ENCODE results near the gene PTPA.

PTPA gene

DNA sequence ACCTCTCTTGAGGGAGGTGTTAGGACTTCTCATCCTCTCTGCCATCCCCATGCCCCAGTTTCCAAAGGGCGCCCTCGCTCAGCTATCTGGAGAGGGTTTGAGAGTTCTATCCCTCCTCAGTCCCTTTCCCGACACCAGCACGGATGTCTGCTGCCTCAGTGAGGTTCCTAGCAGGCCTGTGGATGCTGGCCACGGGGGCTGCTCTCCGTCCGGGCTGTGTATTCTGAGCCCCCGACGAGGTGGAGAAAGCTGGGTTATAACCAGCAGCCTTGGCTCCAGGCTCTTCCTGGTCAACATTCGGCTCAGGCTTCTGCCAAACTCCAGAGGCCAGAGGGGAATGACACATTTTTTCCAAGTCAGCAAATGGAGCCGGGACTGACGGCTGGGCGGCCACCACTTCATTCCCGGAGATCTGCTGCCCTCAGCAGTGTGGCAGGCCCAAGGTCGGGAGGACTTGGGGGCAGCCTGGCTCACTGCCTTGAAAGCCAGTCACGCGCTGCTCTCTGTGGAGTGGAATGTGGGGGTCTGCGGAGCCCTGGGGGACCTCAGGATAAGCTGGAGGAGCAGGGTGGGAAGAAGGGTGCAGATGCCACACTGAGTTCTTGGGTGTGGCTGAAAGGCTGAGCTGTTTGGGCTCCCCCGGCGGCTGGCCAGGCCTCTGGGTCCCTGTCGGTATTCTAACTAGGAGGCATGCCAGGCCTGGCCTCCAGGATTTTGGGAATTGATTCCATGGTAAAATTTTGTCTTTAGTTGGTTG lies 27.4 kb downstream of the PTPA start:
- DNase-seq = peak; percentile 45

DNA sequence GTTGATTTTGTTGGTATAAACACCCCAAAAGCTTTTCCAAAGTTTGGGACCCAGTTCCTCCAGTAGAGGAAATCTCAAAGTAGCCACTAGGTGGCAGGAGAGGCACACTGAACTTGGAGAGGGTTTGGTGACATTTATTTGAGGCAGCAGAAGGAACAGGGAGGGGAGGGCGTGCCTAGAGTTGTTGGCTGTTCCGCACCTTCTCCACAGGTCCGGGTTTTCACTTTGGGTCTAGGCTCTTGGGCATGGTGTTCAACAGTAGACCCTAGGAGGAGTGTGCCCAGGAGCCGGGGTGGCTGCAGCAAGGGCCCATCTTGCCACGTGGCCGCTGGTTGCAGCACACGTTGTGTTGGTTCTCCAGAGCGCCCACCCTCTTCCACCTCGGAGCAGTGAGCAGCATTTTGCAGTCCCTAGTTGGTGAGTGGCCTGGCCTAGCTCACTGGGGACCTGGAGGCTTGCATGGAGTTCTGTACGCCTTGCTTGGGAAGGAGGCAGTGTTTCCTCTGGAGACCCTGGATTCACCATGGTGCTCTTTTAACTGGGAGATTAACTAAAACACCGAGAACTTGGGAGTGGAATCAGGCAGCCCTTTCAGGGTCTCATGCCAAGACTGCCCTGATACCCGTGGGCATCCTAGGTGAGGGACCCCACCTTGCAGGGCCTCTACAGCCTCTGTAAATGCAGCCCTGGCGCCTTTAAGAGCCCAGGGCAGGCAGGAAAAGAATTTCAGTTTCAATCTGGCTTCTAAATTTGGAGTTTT lies 28.2 kb downstream of the PTPA start:
- DNase-seq = peak; percentile 84

DNA sequence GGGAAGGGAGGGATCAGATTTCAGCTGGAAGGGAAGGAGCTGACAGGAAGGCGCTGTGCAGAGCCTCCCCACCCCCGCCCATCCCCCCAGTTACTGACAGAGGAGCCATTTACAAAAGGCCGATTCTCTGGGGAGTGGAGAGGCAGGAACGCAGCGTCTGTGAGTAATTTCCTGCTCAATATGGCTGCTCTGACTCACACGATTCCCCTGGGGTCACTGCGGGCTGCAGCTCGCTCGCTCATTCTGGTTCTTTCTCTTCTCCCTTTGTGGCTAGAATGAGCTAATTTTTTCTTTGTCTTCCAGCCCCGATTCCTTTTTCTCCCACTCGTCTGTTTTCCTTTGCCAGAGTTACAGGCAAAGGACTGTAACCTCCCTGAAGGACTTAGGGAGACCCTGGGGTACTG lies 28.8 kb downstream of the PTPA start:
- DNase-seq = peak; percentile 98

DNA sequence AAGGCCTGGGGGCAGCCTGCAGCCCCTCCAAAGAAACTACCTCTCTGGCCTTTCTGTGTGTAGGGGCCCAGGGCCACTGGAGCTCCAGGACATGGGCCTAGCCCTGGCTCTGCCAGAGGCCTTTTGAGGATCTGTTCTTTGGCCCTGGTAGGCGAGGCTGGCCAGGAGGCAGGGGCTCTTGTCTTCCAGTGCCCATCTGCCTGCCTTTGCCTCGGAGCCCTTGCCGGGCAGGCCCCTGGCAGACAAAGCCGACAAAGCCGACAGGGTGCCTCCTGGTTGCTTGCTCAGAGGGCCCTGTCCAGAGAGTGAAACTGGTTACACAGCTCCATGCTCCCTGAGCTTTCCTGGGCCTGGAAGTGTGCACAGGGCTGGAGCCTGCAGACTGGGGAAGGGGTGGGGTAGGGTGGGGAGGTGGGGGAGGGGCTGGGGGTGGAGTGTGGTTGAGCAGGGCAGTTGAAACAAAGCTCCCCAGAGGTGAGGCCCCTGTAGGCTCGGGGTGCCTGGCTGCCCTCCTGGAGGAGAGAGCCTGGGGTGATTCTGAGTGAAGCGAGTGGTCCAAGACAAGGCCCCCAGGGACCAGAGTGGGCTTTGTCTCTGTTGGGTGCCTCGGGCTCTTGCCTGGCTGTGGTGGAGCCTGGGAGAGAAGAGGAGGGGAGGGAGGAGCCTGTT lies 29.3 kb downstream of the PTPA start:
- DNase-seq = peak; percentile 38

DNA sequence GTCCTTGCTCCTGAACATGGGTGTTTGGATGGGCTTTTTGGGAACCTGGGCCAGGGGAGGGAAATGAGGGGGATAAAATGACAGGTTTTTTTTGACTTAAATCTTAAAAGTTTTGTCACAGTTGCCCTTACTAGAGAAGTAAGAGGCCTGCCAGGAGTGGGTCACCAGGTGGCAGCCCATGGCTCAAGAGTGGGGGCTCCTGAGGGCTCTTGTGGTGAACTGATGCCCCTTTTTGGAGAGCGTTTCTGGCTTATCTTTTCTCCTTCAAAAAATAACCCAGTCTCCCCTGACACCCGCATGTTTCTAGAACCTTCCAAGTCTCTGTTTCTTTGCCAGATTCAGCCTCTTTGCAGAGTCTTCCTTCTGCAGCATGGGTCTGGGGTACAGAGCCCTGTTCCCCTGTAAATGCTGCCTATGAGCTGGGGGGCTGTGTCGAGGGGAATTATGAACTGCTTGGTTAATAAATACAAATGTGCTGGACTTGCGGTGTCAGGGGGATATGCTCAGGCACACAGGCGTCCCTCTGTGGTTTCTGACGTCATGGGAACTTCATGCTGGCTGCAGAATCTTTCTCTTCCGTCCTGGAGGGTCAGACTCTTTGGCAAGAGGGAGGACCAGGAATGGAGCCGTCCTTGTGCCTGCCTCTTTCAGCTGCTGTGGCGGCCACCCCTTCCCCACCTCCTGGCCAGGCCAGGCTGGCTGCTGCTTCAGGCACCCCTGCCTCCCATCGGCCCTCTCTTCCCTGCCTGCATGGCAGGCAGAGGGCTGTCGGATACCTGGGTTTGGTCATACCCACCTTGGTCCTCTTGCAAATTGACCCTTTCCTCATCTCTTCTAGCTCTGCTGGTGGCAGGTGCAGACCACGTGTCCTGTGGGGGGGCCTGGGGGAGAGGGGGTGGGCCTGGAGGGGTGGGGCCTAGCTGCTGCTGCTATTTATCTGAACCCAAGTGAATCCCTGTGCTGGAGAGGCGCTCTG lies 30.1 kb downstream of the PTPA start:
- DNase-seq = peak; percentile 86

DNA sequence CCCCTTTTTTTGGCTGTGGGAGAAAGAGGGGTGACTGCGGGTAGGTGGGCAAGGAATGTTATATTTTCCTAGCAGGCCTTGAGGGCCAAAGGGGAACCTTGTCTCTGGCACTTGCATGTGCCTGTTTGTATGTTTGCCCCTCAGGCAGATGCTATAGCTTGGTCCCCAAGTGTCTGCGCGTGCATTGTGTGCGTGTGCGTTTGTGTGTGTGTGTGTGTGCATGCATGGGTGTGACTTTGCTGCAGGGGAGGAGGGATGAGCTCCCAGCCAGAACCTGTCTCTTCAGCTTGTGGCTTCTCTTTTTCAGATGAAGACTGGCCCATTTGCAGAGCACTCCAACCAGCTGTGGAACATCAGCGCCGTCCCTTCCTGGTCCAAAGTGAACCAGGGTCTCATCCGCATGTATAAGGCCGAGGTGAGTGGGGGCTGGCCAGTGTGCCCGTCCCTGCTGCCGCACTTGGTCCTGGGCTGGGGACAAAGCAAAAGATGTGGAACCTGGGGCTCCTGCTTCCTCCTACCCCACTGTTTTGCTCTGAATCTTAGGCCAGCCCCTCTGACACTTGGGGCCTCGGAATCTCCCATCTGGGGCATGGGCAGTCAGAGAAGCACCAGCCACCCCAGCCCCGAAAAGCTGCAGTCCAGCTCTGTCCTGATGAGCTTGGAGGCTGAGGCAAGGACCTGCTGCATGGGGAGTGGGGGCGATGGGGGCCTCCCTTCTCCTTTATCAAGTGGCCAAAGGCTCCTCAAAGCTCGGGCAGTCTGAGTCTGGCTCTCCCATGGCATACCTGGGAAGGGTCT lies 31.1 kb downstream of the PTPA start:
- no peak for DNase-seq

DNA sequence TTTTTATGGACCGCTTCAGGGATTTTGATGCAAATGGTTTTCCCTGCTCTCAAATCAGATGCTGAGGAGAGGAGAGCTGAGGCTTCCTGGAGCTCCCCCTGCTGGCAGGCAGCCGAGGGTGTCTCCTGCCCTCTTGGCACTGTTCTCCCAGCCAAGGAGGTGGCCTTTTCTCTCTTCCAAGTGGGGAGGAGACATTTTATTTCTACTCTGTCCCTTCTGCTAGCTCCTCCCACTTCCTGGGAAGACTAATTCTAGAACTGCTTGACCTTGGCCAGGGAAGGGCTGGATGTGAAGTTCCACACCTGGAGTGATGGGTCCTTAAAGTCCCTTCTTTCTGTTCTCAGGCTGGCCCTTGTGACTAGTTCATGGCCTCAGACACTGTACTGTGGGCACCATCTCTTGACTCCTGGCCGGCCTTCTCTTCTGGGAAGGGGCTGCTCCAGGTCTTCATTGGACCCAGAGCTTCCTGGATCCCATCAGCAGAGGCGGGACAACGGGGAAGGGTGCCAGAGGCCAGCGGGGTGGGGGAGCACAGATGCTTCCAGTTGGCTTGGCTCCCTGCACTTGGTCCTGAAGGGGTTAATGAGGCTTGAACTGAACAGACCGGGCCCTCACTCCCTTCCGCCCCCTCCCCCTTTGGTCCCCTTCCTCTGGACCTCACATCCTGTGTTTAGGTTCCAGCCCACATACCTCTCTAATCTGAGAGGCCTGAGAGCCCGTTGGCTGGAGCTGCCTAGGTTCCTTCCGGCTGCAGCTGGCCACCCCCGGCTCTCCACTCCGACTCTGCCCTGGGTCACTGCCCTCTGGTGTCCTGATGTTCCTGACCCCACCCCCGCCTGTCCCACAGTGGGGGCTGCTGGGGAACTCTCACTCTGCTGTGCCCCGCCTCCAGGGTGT lies 32.1 kb downstream of the PTPA start:
- peak; percentile 86 for DNase-seq

DNA sequence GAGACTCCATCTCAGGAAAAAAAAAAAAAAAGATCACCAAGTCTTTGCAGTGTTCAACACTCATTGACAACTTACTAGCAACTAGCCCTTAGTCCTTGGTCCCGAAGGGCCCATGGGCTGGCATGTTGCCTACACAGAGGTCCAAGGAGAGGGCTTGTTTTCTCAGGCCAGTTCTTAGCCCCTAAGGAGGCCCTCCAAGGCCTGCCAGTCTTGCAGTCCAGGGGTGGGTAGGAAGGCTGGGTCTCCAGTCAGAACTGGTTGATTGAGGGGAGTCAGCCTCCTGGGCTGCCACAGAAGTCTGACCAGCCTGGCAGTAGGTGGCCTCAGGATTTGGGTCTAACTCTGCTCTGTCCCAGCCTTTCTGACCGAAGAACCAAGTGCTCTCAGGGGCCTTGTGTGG lies 34.1 kb downstream of the PTPA start:
- no peak for DNase-seq

DNA sequence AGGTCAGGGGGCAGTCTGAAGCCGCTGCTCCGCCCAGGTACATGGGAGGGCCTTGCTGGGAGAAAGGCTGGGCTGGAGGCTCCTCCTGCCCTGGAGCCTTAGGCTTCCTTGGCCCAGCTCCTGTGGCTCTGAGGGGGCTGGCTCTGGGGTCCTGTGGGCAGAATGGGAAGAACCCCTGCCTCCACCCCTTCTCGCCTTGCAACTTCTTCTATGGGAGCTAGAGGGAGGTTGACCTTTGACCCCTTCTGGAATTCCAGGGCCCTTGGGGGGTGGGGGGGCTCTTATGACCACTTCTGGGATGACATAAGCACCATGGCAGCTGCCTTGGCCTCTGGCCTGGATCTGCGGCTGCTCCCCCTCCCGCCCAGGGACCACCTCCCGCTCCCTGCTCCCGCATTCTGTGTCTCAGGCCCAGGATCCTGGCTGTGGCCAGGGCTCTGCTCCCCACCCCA lies 34.7 kb downstream of the PTPA start:
- peak; percentile 43 for DNase-seq

DNA sequence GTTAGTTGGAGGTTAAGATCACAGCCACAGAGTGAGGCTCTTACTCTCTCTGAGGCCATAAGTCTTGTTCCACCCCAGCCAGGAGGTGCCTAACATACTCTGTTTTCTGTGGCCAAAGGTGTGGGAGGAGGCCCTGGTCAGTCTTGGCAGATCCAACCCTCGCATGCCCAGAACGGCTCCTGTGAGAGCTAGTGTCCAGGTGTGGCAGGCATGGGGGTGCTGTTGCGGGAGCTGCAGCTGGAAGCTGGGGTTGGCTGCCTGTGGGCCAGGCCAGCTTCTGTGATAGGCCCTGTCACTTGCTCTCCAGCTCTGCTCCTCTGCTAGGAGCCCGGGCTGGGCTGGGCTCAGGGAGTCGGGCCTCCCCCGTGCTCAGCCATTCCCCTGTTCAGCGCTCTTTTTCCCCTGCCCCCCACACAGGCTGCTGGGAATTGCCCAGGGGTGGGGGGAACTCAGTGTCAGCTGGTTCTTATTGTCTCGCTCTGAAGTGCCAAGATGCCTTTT lies 35.3 kb downstream of the PTPA start:
- no peak for DNase-seq

DNA sequence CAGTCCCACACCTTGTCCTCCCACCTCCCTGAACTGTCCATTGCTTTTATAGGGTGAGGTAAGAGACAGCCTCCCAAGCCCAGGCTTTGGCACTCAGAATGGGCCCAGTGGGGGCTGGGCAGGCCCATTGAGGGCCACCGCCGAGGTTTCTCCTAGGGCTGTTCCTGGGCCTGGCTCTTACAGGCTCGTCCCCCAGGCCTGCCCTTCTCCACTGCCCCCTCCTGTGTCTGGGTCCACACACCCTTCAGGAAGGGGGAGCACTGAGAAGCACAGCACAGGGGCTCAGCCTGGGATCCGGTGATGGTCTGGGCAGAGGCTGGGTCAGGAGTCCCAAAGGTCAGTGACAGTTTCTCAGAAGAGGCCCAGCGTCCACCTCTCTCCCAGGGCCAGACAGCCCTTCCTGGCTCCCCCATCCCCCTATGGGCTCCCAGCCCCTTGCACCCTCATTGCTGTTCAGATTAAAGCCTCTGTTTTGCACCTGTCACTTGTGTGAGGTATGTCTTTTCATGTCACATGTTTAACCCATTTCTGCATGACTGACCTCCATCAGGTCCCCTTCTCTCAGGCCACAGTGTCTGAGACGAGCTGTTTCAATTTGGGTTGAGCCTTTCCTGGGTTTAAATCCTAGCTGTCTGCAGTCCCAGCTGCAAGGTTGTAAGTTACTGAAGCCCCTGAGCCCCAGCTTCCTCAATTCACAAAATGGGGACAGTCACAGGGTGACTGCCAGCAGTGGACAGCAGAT lies 37.4 kb downstream of the PTPA start:
- DNase-seq = no peak

DNA sequence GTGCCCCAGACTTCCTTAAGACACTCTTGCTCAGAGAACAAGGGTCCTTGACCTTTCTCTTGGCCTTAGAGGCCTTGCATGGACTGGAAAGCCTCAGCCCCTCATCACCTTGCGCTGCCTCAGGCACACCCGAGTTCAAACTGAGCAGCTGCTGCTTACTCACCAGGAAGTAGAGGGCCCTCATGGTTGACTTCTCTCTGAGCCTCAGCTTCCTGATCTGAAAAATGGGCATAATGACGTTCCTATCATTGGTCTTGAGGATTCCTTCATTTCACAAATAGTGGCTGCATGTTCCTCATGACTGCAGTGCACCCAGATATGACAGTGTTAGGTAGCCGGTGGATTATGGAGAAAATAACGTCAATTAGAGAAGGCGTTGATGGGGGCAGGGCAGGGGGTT lies 38.2 kb downstream of the PTPA start:
- no peak for DNase-seq

DNA sequence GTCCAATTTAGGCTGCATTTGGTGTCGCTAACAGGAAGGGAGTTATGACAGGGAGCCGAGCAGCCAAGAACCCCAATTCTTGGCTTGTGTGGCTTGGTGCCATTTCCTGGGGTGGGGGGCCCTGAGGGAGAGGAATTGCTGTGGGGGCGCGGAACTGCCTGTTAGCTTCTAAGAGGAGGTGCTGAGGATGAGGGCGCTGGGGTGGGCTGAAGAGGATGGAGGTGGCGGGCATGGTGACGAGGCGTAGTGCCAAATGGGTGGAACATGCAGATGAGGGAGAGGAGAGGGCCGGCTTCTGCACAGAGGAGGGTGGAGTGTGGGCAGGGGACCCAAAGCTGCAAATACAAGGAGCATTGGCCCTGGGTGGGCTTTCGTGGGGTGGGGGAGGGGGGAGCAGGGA lies 38.9 kb downstream of the PTPA start:
- DNase-seq = no peak

DNA sequence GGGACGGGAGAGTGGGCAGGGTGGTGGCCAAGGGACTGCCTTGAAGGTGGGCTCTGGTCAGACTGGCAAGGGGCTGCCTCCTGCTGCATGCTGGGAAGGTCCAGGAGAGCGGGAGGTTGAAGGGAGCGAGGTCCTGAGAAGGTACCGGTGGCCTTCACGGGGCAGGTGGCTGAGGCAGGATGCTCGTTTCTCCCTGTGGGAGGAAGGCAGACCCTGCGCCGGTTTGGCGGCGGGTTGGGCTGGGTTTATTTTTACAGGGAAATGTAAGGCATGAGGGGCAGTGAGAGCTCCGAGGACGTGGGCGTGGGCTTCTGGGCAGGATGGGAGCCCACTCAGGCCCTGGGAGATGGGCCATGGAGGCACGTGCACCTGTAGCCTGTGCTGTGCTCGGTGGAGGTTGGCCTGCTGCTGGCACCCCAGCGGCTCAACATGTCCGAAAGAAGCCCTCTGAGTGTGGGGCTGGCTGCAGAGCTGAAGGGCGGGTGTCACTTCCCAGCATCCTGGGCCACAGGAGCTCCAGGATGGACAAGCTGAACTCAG lies 39.5 kb downstream of the PTPA start:
- no peak for DNase-seq

DNA sequence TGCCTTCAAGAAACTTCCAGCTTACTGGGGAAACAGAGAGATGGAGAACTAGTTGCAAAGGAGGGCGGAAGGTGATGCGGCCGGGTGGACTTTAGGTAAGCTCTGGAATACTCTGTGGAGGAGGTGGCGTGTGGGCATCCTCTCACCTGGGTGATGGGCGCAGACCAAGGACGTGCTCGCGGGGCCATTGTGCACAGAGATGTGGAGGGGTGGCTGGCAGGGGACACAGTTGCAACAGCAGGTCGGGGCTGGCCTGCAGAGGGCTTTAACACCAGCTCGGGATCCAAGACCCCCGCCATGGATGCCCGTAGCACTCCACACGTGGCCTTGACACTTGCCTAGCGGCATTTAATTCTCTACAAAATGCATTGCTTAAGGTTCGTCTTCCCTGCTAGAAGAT lies 40.3 kb downstream of the PTPA start:
- DNase-seq = no peak

DNA sequence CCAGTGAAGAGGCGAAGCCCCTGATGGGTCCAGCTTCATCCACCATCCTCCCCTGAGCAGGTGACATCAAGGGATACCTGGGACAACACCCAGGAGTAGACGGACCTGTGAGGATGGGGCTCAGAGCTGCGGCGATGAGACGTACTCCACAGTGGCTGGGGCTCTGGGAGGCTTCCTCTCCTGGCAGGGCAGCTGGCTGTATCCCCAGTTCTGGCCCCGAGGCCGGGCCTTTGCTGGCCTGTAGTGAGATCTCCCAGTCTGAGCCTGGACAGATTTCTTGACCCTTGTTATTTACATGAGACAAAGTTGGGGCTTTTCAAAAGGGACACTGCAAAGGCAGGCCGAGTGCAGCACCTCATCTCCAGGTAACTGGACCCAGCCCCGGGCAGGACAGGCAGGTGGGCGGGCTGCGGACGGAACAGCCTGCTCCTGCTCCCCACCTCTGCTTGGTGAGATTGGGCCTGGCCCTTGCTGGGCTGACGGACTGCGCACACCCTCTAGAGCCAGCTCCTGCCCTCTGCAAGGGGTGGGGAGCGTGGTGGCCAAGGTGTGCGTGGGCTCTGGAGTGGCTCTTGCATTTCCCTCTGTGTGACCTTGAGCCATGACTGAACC lies 43.8 kb downstream of the PTPA start:
- DNase-seq = no peak

DNA sequence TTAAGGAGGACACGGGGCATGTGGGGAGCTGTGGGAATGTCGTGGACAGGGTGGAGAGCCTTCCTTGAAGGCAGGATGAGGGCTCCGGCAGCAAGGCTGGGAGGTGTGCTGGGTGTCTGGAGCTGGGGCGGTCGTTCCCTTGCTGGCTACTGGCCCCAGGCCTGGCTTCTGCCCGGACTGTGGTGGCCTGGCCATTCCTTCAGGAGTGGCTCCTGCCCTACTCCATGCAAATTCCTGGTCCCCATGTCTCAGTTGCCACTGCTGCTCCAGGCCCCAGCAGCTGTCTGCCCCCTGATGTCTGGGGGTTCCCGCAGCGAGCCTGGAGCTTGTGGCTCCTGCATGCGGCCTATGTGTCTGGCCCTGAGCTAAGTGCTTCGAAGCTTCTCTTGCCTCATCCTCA lies 44.9 kb downstream of the PTPA start:
- DNase-seq = no peak

DNA sequence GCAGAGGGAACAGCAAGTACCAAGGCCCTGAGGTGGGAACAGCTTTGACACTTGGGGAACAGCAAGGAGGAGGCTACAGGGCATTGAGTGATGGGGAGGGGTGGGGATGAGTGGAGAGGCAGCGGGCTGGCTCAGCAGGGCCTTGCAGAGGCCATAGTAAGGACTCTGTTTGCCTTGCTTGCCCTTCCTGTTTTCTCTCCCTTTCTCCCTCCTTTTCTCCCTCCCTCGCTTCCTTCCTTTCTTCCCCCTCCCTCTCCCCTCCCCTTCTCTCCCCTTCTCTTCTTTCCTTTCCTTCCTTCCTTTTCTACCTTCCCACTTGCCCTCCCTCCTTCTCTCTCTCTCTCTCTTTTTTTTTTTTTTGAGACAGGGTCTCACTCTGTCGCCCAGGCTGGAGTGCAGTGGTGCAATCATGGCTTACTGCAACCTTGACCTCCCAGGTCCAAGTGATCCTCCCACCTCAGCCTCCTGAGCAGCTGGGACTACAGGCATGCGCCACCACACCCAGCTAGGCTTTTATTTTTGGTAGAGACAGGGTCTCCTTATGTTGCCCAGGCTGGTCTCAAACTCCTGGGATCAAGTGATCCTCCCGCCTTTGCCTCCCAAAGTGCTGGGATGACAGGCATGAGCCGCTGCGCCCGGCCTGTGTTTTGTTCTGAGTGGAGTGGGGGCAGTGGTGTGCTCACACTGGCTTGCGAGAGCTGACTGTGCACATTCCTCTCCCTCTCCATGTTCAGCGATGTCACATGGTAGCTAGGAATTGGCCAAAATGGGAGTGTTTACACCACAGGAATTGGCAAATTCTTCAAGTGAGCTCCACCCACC lies 49.7 kb downstream of the PTPA start:
- DNase-seq = peak; percentile 42
